ENCODE data around the gene SMIM24.
"Not testable (repeated sequence)": the region's sequence is repeated elsewhere in the genome, so short reads cannot be mapped to it uniquely, and the experiment has no call there.

Gene SMIM24

DNA sequence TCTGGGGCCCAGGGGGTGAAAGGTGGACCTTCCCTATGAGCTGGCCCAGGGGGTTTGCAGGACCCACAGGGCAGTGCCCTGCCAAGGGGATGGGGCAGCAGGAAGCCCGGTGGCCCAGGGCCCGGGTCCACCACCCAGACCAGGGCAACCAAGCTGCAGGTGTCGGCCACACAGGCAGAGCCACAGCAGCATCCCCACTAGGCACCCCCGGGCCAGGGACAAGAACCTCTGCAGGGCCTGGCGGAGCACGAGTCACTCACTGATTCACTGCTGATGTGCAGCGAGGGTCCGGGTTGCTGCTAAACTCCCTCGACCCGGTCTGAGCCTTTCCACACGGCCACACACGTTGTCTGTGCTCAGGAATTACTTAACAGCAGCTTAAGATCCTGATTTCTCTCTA, 34.6 kb upstream of the SMIM24 start:
- DNase-seq (ENCODE audit: low read depth in 2 of 2): no peak

DNA sequence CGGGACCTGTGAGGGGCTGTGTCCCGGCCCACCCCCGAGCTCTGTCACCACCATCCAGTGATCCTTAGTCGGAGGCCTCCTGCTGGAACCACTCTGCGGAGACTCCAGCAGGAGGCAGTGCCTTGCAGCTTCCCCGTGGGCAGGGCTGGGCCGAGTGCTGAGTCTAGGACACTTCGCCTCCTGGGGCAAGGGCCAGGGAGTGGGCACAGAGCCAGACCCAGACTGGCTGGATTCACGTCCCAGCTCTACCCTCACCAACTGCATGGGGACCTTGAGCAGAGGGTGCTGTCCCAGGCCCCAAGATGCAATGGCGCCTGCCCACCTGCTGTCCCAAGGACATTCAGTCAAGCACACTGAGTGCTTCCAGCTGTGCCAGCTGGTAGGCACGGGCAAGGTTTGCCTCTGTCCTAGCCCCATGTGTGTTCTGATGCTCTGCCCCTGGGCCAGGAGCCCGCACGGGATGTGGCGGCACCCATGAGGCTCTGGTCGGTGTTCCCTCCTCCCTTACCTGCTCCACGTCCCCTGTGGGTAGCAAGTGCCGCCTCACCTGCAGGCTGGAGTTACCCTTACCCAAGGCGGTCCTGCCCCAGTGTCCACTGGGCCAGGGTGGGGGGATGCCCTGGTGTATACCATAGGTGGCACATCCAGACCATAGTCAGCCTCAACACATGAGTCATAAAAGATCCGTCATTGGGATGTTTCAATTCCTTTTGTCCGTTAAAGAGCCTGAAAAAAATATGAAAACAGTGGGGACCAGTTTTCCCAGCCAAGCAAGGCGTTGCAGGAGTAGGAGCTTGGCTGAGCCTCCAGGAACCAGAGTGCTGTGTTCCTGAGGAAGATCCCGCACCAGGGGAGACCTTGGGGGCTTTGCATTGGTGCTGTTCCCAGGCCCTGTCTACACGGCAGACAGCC, 33.2 kb upstream of the SMIM24 start:
- no peak for DNase-seq (ENCODE audit: low read depth in 2 of 2)

GRCh38 chr19:3512562-3513228, 32.4 kb upstream of the SMIM24 start:
- no peak for DNase-seq (ENCODE audit: low read depth in 2 of 2)

GRCh38 chr19:3511506-3512251, 31.4 kb upstream of the SMIM24 start:
- no peak for DNase-seq (ENCODE audit: low read depth in 2 of 2)

DNA sequence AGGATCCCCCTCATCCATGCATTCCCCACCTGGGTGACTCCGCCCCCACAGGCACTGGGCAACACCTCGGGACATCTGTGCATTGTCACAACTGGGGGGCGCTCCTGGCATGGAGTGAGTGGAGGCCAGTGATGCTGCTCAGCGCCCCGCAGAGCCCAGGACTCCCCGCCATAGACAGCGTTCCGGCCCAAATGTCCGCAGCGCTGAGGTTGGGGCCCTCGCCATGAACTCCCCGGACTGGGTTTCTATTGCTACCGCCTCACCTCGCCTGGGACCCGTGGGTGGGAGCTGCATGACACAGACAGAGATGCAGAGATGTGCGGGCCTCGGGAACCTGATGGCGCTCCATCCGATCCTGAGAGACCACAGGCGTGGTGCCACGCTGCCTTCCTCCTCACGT, 30.4 kb upstream of the SMIM24 start:
- DNase-seq (ENCODE audit: low read depth in 2 of 2): no peak

DNA sequence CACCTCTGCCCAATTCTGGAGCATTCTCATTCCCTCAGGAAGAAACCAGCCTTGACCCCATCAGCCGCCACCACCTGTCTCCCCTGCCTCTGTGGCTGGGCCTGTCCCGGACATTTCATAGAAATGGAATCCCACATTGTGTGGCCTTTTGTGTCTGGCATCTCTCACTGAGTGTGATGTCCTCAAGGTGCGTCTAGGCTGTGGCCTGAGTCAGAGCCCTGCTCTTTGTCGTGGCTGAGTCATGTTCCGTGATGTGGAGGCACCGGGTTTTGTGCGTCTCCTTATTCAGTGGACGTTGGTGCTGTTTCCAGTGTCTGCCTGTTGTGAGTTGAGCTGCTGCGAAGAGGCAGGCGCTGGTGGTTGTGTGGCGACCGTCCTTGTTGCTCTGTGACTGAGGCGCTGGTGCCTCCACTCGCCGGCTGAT, 29.3 kb upstream of the SMIM24 start:
- DNase-seq (ENCODE audit: low read depth in 2 of 2): peak in 1 of 2 donors; percentile 35

- DNase-seq (ENCODE audit: low read depth in 2 of 2): no peak
Observed at GRCh38 chr19:3508771-3509535, 28.6 kb upstream of the SMIM24 start.

DNA sequence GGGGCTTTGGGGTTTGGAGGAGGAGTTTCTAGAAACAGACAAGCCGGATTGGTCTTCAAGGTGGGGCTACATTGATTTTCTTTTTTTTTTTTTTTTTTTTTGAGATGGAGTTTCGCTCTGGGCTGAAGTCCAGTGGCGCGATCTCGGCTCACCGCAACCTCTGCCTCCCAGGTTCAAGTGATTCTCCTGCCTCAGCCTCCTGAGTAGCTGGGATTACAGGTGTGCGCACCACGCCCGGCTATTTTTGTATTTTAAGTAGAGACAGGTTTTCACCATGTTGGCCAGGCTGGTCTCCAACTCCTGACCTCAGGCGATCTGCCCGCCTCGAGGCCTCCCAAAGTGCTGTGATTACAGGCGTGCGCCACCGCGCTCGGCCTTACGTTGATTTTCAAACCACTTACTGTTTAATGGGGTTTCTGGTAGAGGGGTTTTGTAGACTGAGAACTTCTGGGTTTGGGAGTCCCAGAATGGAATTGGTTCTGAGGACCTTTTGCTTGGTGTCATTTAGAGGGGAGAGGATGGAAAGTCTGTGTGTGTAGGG, 27.9 kb upstream of the SMIM24 start:
- not testable (repeated sequence) for DNase-seq (ENCODE audit: low read depth in 2 of 2)

DNA sequence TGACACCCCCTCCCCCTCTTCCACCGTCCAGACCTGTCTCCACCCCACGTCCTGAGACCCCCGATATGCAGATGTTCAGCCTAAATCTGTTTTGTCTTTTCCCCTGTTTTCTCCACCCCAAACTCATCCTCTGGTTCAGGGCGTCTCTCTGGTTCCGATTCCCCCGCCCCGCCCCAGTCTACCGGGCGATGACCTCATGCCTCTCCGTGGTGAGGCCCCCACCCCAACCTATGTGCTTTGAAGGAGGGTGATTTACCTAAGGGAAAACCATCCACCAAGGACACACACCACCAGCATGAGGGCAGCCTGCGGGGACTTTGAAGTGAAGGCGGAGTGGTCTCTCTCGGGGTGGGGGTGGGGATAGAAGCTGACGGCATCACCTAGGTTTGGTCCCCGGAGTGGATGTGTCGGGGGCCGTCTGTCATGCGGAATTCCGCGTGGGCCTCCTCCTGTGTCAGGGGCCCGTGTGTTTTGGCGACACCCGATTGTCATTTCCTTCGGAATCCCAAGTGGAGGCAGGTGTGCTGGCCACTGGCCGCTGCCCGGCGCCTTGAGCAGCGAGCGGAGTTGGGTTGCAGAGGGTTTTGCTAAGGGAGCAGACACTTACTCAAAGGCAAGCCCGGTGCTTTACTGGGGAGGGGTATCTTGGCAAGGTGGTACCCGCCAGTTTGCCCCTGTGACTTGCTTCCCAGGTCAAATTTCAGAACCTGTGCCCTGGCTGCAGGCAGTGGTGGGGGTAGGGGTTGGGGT, 27.2 kb upstream of the SMIM24 start:
- no peak for DNase-seq (ENCODE audit: low read depth in 2 of 2)

GRCh38 chr19:3506384-3507340, 26.3 kb upstream of the SMIM24 start:
- DNase-seq (ENCODE audit: low read depth in 2 of 2): peak in 1 of 2 donors; percentile 14

GRCh38 chr19:3505598-3506383, 25.5 kb upstream of the SMIM24 start, which contains the start of gene FZR1:
FZR1 (plus strand) TSS chr19:3506311; CDS start chr19:3522990, 16,679 bp downstream.
- peak; percentile 99 for DNase-seq (ENCODE audit: low read depth in 2 of 2)

GRCh38 chr19:3504735-3505134, 24.4 kb upstream of the SMIM24 start:
- no peak for DNase-seq (ENCODE audit: low read depth in 2 of 2)

GRCh38 chr19:3503036-3503572, 22.8 kb upstream of the SMIM24 start:
- DNase-seq (ENCODE audit: low read depth in 2 of 2): no peak

GRCh38 chr19:3501780-3502179, 21.5 kb upstream of the SMIM24 start:
- no peak for DNase-seq (ENCODE audit: low read depth in 2 of 2)

DNA sequence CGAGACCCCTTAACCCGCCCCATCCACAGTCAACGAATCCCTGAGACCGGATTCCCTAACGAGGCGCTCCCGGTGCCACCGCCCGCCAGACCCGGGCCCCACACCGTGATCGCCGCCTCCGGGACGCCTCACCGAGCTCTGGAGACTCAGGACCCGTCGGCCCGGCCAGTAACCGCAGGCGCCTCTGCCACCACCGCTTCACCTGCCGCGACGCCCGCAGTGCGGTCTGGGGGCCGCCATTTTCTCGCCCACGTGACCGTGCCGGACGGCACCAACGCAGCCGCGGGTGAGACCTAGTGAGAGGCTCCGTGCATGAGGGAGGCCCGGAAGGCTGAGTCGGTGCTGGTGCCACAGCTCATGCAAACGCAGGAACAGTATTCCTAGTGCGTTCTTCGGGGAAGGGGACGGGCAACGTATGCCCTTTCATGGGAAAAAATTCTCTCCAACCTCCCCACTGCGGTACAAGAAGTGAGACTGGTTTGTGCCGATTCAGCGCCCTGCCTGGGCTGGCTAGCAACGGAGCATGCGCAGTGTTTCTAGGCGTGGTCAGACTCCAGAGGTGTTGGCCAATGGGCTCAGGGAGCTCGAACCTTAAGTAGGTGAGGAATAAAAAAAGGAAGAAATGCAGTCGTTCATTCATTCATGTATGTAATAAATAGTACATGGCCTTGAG, 20.2 kb upstream of the SMIM24 start, which contains the start of gene DOHH:
TSS of gene DOHH (minus strand) at position 246 of the 673 bp plus-strand sequence. CDS start 3,860 bp downstream, outside the sequence.
- DNase-seq (ENCODE audit: low read depth in 2 of 2): peak; percentile 94 to 96

- DNase-seq (ENCODE audit: low read depth in 2 of 2): no peak
Observed at GRCh38 chr19:3499738-3500428, 19.6 kb upstream of the SMIM24 start.

All from stimulated activated CD4-positive, alpha-beta T cell treated with anti-CD3 and anti-CD28 coated beads, Interleukin-4, amount 100 ng/mL, for 48 hours (primary cell).